CD14-positive monocyte (primary cell): ENCODE data around the gene CPB1. TPM values are rescaled to one million over a fixed set of nuclear protein-coding genes. Genes with fewer than 3 reads are reported as not detected.

Source experiments
- DNase-seq, 3 donors: peaks; one replicate each; pipeline ENCODE4 v3.0.0-alpha.2; 2011 to 2022
- H2AFZ ChIP-seq: 2 replicates; pipeline ENCODE4 v1.6.0; 2012; ENCODE audit warnings: mild to moderate bottlenecking, low read depth, low read length, inconsistent platforms; ENCODE audit not compliant: insufficient read depth, poor library complexity, severe bottlenecking
- H3K27ac ChIP-seq, 2 donors: 1 replicate in 1 of 2; 2 replicates in 1 of 2; pipeline ENCODE4 v1.5.1; 2012 to 2013; ENCODE audit warnings: low read length in 2 of 2, control low read depth in 1 of 2, inconsistent platforms in 1 of 2, low read depth in 1 of 2, mild to moderate bottlenecking in 1 of 2
- H3K27me3 ChIP-seq, 2 donors: one replicate each; pipeline versions ENCODE4 v1.6.0 to v1.6.1; 2011 to 2013; ENCODE audit warnings: low read length in 2 of 2; ENCODE audit not compliant: control insufficient read depth in 2 of 2, insufficient read depth in 2 of 2
- H3K36me3 ChIP-seq, 2 donors: replicated peaks in 1 of 2; 1 replicate in 1 of 2; 2 replicates in 1 of 2; pipeline versions ENCODE4 v1.5.1 to v1.6.1; 2012 to 2013; ENCODE audit warnings: low read length in 2 of 2, control low read depth in 1 of 2, inconsistent platforms in 1 of 2, mild to moderate bottlenecking in 1 of 2; ENCODE audit not compliant: insufficient read depth in 2 of 2, control insufficient read depth in 1 of 2
- H3K4me1 ChIP-seq, 2 donors: 1 replicate in 1 of 2; 2 replicates in 1 of 2; pipeline versions ENCODE4 v1.5.1 to v1.6.1; 2012 to 2013; ENCODE audit warnings: low read length in 2 of 2, control low read depth in 1 of 2, inconsistent platforms in 1 of 2, mild to moderate bottlenecking in 1 of 2, moderate library complexity in 1 of 2; ENCODE audit not compliant: insufficient read depth in 2 of 2, control insufficient read depth in 1 of 2
- H3K4me2 ChIP-seq: replicated peaks from 2 replicates; pipeline ENCODE3; 2012; ENCODE audit warnings: low read length, moderate library complexity, mild to moderate bottlenecking; ENCODE audit not compliant: poor library complexity, severe bottlenecking; ENCODE audit errors: extremely low read depth
- H3K4me3 ChIP-seq, 3 experiments: fragments of 200-600 bp in 1 of 3; sonication (generic) in 1 of 3; replicated peaks in 1 of 3; 1 replicate in 2 of 3; 2 replicates in 1 of 3; pipeline ENCODE4 v1.5.1; 2011 to 2013; ENCODE audit warnings: low read length in 3 of 3, mild to moderate bottlenecking in 3 of 3, control low read depth in 2 of 3, low read depth in 2 of 3, inconsistent platforms in 1 of 3, moderate library complexity in 1 of 3
- H3K79me2 ChIP-seq: 2 replicates; pipeline ENCODE4 v1.6.0; 2012; ENCODE audit warnings: mild to moderate bottlenecking, control low read depth, inconsistent platforms, low read length, moderate library complexity; ENCODE audit not compliant: insufficient read depth
- H3K9ac ChIP-seq: 2 replicates; pipeline ENCODE4 v1.6.0; 2017; ENCODE audit warnings: low read length, mild to moderate bottlenecking; ENCODE audit not compliant: insufficient read depth, poor library complexity, severe bottlenecking
- H3K9me3 ChIP-seq, 2 donors: replicated peaks in 1 of 2; 1 replicate in 1 of 2; 2 replicates in 1 of 2; pipeline versions ENCODE4 v1.5.1 to v1.6.1; 2012 to 2013; ENCODE audit warnings: low read length in 2 of 2, control low read depth in 1 of 2; ENCODE audit not compliant: control insufficient read depth in 1 of 2, insufficient read depth in 1 of 2
- H4K20me1 ChIP-seq: 2 replicates; pipeline ENCODE4 v1.6.0; 2012; ENCODE audit warnings: mild to moderate bottlenecking, low read length, control low read depth, moderate library complexity; ENCODE audit not compliant: insufficient read depth
- H3K27ac Mint-ChIP-seq, 7 donors: one replicate each; pipeline ENCODE4 v1.8.0; 2020; ENCODE audit warnings: mild to moderate bottlenecking in 7 of 7, mixed read lengths in 7 of 7, moderate library complexity in 6 of 7, inconsistent platforms in 2 of 7
- H3K27me3 Mint-ChIP-seq, 3 donors: one replicate each; pipeline ENCODE4 v1.8.0; 2021 to 2022; ENCODE audit warnings: low read depth in 3 of 3, mild to moderate bottlenecking in 3 of 3, mixed read lengths in 3 of 3, moderate library complexity in 3 of 3, inconsistent platforms in 1 of 3
- H3K36me3 Mint-ChIP-seq, 2 donors: one replicate each; pipeline ENCODE4 v1.8.0; 2020; ENCODE audit warnings: mixed read lengths in 2 of 2, inconsistent platforms in 1 of 2, mild to moderate bottlenecking in 1 of 2
- H3K4me1 Mint-ChIP-seq: one replicate; pipeline ENCODE4 v1.8.0; 2020; ENCODE audit warnings: mild to moderate bottlenecking, mixed read lengths
- H3K4me3 Mint-ChIP-seq, 2 donors: one replicate each; pipeline ENCODE4 v1.8.0; 2020; ENCODE audit warnings: mild to moderate bottlenecking in 2 of 2, mixed read lengths in 2 of 2, moderate library complexity in 1 of 2
- H3K9me3 Mint-ChIP-seq, 7 donors: one replicate each; pipeline ENCODE4 v1.8.0; 2020 to 2022; ENCODE audit warnings: mixed read lengths in 7 of 7, mild to moderate bottlenecking in 6 of 7, moderate library complexity in 6 of 7, inconsistent platforms in 2 of 7
- CTCF ChIP-seq: fragments of 200-600 bp; IDR thresholded peaks from one replicate; pipeline ENCODE4 v1.8.0; 2022; ENCODE audit warnings: antibody characterized with exemption, mild to moderate bottlenecking
- WGBS: methylation state at CpG from one replicate; pipeline ENCODE4 v1.1.5; 2013; ENCODE audit warnings: missing lambda C conversion rate; ENCODE audit not compliant: insufficient coverage; 5-methylcytosine and 5-hydroxymethylcytosine counted together
- intact Hi-C, 2 donors: fragments of 100-400 bp; cut with micrococcal nuclease; formaldehyde crosslinking; loops; one replicate each; pipeline versions ENCODE4 v1.15.0 to v1.15.1; 2023
- polyA plus RNA-seq, 3 donors: library from polyadenylated mRNA; depleted of rRNA in 1 of 3; unstranded in 2 of 3; stranded (reverse) in 1 of 3; fragments of 300-500 nt in 2 of 3; fragments of >200 nt in 1 of 3; fragmentation: Illumina TruSeq in 2 of 3; gene quantifications; 1 replicate in 2 of 3; 2 replicates in 1 of 3; pipeline ENCODE4 v1.2.3, GENCODE V29; 2012 to 2021

Gene CPB1
- polyA plus RNA-seq, 3 donors, result not detected

GRCh38 chr3:148825476-148825875 is 2.1 kb upstream of the CPB1 start:
- no peak overlapping the region for H3K4me2 ChIP-seq
- H3K27me3 Mint-ChIP-seq, result no peaks in the 10 kb centered on the region
- peaks cover 16% of the 10 kb centered on the region for H3K4me1 Mint-ChIP-seq
- peaks cover 0 to 4% of the 10 kb centered on the region in 2 donors for H3K9me3 ChIP-seq
- peaks cover 0 to 6% (median 3%) of the 10 kb centered on the region in 7 donors for H3K9me3 Mint-ChIP-seq
- no peak for TF ChIP-seq CTCF
- no peak overlapping the region for H3K4me3 ChIP-seq
- WGBS, result no CpG with 5 or more reads among the region's 3 CpGs
- H3K36me3 Mint-ChIP-seq, result no peaks in the 10 kb centered on the region
- H3K4me3 Mint-ChIP-seq, result no peak overlapping the region
- no peaks in the 10 kb centered on the region for H4K20me1 ChIP-seq
- peaks cover 5 to 12% of the 10 kb centered on the region in 2 donors for H3K4me1 ChIP-seq
- intact Hi-C loops, result no loop called here
- DNase-seq, result no peak
- no peaks in the 10 kb centered on the region for H3K27me3 ChIP-seq
- H3K27ac Mint-ChIP-seq, result no peak overlapping the region
- H3K79me2 ChIP-seq, result no peaks in the 10 kb centered on the region
- H3K27ac ChIP-seq, result no peak overlapping the region
- no peak overlapping the region for H3K9ac ChIP-seq
- H2AFZ ChIP-seq, result no peak overlapping the region
- no peaks in the 10 kb centered on the region for H3K36me3 ChIP-seq

- no CpG with 5 or more reads among the region's 4 CpGs for WGBS
- intact Hi-C loops, result no loop called here
- Histone ChIP-seq H3K4me1 (peaks cover 5 to 8% of the 10 kb centered on the region in 2 donors), H3K4me3 (no peak overlapping the region), H3K9ac (no peak overlapping the region), H3K27ac (no peak overlapping the region), H3K4me2 (no peak overlapping the region), H2AFZ (no peak overlapping the region), H3K9me3 (no peaks in the 10 kb centered on the region), H3K36me3 (no peaks in the 10 kb centered on the region), H3K27me3 (no peaks in the 10 kb centered on the region), H3K79me2 (no peaks in the 10 kb centered on the region), H4K20me1 (no peaks in the 10 kb centered on the region)
- H3K9me3 Mint-ChIP-seq, result no peaks in the 10 kb centered on the region
- H3K27me3 Mint-ChIP-seq, result no peaks in the 10 kb centered on the region
- no peak overlapping the region for H3K4me3 Mint-ChIP-seq
- H3K36me3 Mint-ChIP-seq, result no peaks in the 10 kb centered on the region
- no peak for DNase-seq
- H3K4me1 Mint-ChIP-seq, result peaks cover 11% of the 10 kb centered on the region
- no peak for TF ChIP-seq CTCF
- no peak overlapping the region for H3K27ac Mint-ChIP-seq
These were observed 602 bp downstream of the CPB1 start for GRCh38 chr3:148828136-148828690.
